ENCODE results near the gene ZNF705A.
A peak's percentile ranks its signal among the peaks of the same experiment; 100 is the strongest.
"Not testable (repeated sequence)": the region's sequence is repeated elsewhere in the genome, so short reads cannot be mapped to it uniquely, and the experiment has no call there.

The ZNF705A gene

DNA sequence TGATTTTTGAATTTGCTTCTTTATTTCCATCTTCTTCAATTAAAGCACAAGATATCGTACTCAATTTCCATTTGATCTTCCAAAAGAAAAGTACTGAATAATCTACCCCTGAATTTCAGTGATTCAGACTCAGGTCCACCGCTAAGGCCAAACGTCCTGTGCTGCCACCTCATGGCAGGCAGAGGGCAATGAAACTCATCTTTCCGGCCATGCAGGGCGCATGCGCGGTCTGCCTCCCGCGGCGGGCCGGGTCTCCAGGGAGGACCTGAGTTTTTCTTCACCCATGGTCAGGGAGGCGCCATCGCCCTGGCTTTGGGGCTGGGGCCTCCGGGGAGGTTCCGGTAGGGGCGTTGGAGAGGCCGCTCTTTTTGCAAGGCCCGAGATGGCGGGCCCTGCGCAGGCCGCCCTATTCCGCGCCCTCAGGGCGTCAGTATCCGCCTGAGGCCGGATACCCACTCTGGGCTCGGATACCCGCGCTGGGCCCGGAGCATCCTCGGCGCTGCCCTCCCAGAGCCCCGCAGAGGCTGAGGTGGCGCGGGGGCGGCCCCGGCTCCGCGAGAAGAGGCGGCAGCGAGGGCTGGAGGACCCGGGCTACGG lies 23.3 kb downstream of the ZNF705A start:
- TF ChIP-seq, protein P1, sequence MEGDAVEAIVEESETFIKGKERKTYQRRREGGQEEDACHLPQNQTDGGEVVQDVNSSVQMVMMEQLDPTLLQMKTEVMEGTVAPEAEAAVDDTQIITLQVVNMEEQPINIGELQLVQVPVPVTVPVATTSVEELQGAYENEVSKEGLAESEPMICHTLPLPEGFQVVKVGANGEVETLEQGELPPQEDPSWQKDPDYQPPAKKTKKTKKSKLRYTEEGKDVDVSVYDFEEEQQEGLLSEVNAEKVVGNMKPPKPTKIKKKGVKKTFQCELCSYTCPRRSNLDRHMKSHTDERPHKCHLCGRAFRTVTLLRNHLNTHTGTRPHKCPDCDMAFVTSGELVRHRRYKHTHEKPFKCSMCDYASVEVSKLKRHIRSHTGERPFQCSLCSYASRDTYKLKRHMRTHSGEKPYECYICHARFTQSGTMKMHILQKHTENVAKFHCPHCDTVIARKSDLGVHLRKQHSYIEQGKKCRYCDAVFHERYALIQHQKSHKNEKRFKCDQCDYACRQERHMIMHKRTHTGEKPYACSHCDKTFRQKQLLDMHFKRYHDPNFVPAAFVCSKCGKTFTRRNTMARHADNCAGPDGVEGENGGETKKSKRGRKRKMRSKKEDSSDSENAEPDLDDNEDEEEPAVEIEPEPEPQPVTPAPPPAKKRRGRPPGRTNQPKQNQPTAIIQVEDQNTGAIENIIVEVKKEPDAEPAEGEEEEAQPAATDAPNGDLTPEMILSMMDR (IDR thresholded peaks at IDR 0.05; ENCODE audit: low read depth, low read length, missing control alignments): peak; percentile 37
- H3K4me3 ChIP-seq (ENCODE audit: low read depth, low read length): peak overlapping the region; percentile 65
- DNase-seq (ENCODE audit: low read depth): not testable (repeated sequence)

DNA sequence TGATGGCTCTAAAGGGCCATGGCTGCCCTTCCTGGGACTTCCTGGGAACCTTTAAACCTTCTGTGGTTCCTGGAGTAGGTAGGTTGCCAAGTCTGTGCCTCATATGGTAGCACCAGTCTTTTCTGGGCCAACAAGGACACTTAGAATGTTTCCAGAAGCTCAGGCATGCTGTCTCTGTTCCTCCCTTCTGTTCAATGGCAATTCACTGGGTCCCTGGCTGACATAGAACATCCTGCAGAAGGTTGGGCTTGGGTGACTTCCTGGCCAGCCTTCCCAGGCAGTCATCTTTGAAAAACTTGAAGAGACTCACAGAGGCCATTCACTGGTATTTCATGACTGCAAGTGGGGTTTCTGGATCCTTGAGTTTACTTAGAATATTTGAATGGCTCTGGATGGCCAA lies 24.5 kb downstream of the ZNF705A start:
- not testable (repeated sequence) for DNase-seq (ENCODE audit: low read depth); H3K4me3 ChIP-seq (ENCODE audit: low read depth, low read length)

DNA sequence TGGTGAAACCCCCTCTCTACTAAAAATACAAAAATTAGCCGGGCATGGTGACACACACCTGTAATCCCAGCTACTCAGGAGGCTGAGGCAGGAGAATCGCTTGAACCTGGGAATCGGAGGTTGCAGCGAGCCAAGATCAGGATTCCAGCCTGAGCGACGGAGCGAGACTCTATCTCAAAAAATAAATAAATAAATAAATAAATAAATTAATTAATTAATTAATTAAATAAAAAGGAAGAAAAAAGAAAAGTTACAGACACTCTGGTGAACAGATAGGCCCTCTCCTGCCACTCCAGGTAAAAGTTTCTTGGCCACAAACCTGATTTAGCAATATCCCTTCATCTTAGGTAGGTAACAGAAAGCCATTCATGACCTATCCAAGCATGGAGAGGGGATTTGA lies 26.1 kb downstream of the ZNF705A start:
- DNase-seq (ENCODE audit: low read depth); H3K4me3 ChIP-seq (ENCODE audit: low read depth, low read length): not testable (repeated sequence)

- not testable (repeated sequence) for DNase-seq (ENCODE audit: low read depth); H3K4me3 ChIP-seq (ENCODE audit: low read depth, low read length)
Measured at GRCh38 chr12:8183346-8183745, 26.5 kb downstream of the ZNF705A start.

- H3K4me3 ChIP-seq (ENCODE audit: low read depth, low read length); DNase-seq (ENCODE audit: low read depth): not testable (repeated sequence)
Measured at GRCh38 chr12:8184206-8184605, 27.4 kb downstream of the ZNF705A start.

- not testable (repeated sequence) for H3K4me3 ChIP-seq (ENCODE audit: low read depth, low read length); DNase-seq (ENCODE audit: low read depth)
Measured at GRCh38 chr12:8188088-8188487, 31.3 kb downstream of the ZNF705A start.

- H3K4me3 ChIP-seq (ENCODE audit: low read depth, low read length); DNase-seq (ENCODE audit: low read depth): not testable (repeated sequence)
Measured at GRCh38 chr12:8197685-8198308, 41.0 kb downstream of the ZNF705A start.

- not testable (repeated sequence) for H3K4me3 ChIP-seq (ENCODE audit: low read depth, low read length); DNase-seq (ENCODE audit: low read depth)
Measured at GRCh38 chr12:8218711-8219382, 62.0 kb downstream of the ZNF705A start.

GRCh38 chr12:8221375-8221774 lies 64.6 kb downstream of the ZNF705A start:
- H3K4me3 ChIP-seq (ENCODE audit: low read depth, low read length); DNase-seq (ENCODE audit: low read depth): not testable (repeated sequence)

DNA sequence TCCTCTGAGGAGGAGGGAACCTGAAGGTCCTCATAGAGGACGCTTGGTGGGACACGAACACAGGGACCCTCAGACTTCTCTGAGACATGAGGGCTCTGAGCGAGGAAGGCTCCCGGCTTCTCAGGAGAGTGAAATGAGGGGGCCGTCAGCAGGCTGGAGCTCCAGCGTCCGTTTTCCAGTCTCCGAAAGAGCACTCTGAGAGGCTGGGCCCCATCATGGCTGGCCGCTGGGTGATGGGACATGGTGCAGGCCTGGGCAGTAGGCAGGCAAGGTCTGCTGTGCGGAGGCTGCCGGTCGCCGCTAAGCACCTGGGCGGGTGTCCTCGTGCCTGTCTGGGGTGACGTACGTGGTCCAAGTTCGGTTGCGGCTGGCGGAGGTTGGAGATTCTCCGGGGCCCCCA lies 65.0 kb downstream of the ZNF705A start:
- not testable (repeated sequence) for H3K4me3 ChIP-seq (ENCODE audit: low read depth, low read length); DNase-seq (ENCODE audit: low read depth)

- not testable (repeated sequence) for DNase-seq (ENCODE audit: low read depth); H3K4me3 ChIP-seq (ENCODE audit: low read depth, low read length)
Measured at GRCh38 chr12:8222303-8222702, 65.5 kb downstream of the ZNF705A start.

GRCh38 chr12:8223646-8224045 lies 66.8 kb downstream of the ZNF705A start:
- not testable (repeated sequence) for H3K4me3 ChIP-seq (ENCODE audit: low read depth, low read length); DNase-seq (ENCODE audit: low read depth)

- H3K4me3 ChIP-seq (ENCODE audit: low read depth, low read length); DNase-seq (ENCODE audit: low read depth): not testable (repeated sequence)
Measured at GRCh38 chr12:8224782-8225181, 68.0 kb downstream of the ZNF705A start.

DNA sequence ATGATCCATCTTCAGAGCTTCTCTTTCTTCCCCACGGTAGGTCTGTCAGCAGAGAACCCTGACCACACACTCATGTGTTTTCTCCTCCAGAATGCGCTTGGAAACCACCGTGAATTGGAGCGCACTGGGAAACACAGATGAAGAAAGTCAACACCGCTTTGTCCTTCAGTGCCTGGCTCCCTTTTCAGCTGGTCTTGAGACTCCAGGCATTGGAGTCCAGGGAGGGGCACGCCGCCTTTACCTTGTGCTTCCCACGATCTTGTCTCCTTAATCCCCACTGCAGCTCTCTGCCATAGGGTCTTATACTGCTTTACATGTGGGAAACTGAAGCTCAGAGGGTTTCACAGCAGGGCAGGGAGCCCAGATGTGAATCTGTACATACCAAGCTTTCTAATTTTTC lies 69.5 kb downstream of the ZNF705A start:
- no peak for DNase-seq (ENCODE audit: low read depth)
- no peak overlapping the region for H3K4me3 ChIP-seq (ENCODE audit: low read depth, low read length)
- TF ChIP-seq, protein P1 (IDR thresholded peaks at IDR 0.05; ENCODE audit: low read depth, low read length, missing control alignments): no peak

- DNase-seq (ENCODE audit: low read depth): not testable (repeated sequence)
Measured at GRCh38 chr12:8226992-8227731, 70.3 kb downstream of the ZNF705A start, which contains the start of gene FAM90A1. Gene FAM90A1, minus strand, starts transcription at chr12:8227618. Its CDS starts 2,786 bp downstream, at chr12:8224832.

DNA sequence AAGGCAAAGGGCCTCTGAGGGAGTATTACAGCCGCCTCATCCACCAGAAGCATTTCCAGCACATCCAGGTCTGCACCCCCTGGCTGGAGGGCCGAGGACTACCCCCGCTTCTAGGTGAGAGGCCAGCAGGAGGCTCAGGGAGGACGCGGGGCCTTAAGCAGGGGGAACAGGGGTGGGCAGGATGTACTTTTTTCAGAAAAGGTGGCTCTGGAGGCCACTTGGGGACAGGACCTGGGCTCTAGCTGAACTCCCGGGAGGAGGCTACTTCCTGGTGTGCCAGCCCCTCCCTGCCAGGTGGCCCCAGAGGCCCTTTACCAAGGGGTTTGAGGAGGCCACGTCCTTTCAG lies 70.9 kb downstream of the ZNF705A start:
- H3K4me3 ChIP-seq (ENCODE audit: low read depth, low read length): peak overlapping the region; percentile 23
- not testable (repeated sequence) for DNase-seq (ENCODE audit: low read depth)

More at GRCh38 chr12:8226992-8227731, 70.3 kb downstream of the ZNF705A start, which contains the start of gene FAM90A1:
- H3K4me3 ChIP-seq (ENCODE audit: low read depth, low read length): peak within 1 kb of the TSS; percentile 23
